Natural killer cell (primary cell): ENCODE data around the gene CFAP70. TPM values are rescaled to one million over a fixed set of nuclear protein-coding genes. Genes with fewer than 3 reads are reported as not detected.
A peak's percentile ranks its signal among the peaks of the same experiment; 100 is the strongest.
"Not testable (repeated sequence)": the region's sequence is repeated elsewhere in the genome, so short reads cannot be mapped to it uniquely, and the experiment has no call there.

Experiments used
- ATAC-seq, 3 donors: fragments of 150-1000 bp in 2 of 3; fragments of 200-7000 bp in 1 of 3; cut with Tn5 transposase; 1 replicate in 1 of 3; 2 replicates in 2 of 3; pipeline ENCODE4 v1.10.0; 2021; ENCODE audit warnings: mild to moderate bottlenecking in 2 of 3, moderate library complexity in 2 of 3
- DNase-seq, 2 donors: peaks; one replicate each; pipeline versions ENCODE4 v3.0.0 to v3.0.0-alpha.2; 2013 to 2021; ENCODE audit warnings: mixed read lengths in 1 of 2
- H3K27ac ChIP-seq: one replicate; pipeline ENCODE4 v1.5.1; 2013; ENCODE audit warnings: mild to moderate bottlenecking, low read length
- H3K27me3 ChIP-seq: one replicate; pipeline ENCODE4 v1.6.1; 2013; ENCODE audit warnings: low read length; ENCODE audit not compliant: control insufficient read depth, insufficient read depth
- H3K36me3 ChIP-seq: one replicate; pipeline ENCODE4 v1.6.1; 2013; ENCODE audit warnings: low read length; ENCODE audit not compliant: control insufficient read depth, insufficient read depth
- H3K4me1 ChIP-seq: one replicate; pipeline ENCODE4 v1.6.1; 2013; ENCODE audit warnings: low read length; ENCODE audit not compliant: control insufficient read depth, insufficient read depth
- H3K4me3 ChIP-seq: one replicate; pipeline ENCODE4 v1.5.1; 2013; ENCODE audit warnings: low read length
- H3K9me3 ChIP-seq: one replicate; pipeline ENCODE4 v1.6.1; 2013; ENCODE audit warnings: low read length; ENCODE audit not compliant: control insufficient read depth, insufficient read depth
- H3K27ac Mint-ChIP-seq, 2 donors: one replicate each; pipeline ENCODE4 v1.8.0; 2022; ENCODE audit warnings: mild to moderate bottlenecking in 2 of 2, mixed read lengths in 2 of 2, moderate library complexity in 1 of 2
- H3K27me3 Mint-ChIP-seq, 2 donors: one replicate each; pipeline ENCODE4 v1.8.0; 2022; ENCODE audit warnings: low read depth in 2 of 2, mixed read lengths in 2 of 2
- H3K36me3 Mint-ChIP-seq: one replicate; pipeline ENCODE4 v1.8.0; 2022; ENCODE audit warnings: mixed read lengths
- H3K4me1 Mint-ChIP-seq, 2 donors: one replicate each; pipeline ENCODE4 v1.8.0; 2022; ENCODE audit warnings: mixed read lengths in 2 of 2
- H3K4me3 Mint-ChIP-seq: one replicate; pipeline ENCODE4 v1.8.0; 2022; ENCODE audit warnings: mild to moderate bottlenecking, moderate library complexity, mixed read lengths
- H3K9me3 Mint-ChIP-seq, 2 donors: one replicate each; pipeline ENCODE4 v1.8.0; 2022; ENCODE audit warnings: mixed read lengths in 2 of 2
- WGBS: methylation state at CpG from one replicate; pipeline ENCODE4 v1.1.7; 2013; ENCODE audit warnings: missing lambda C conversion rate; ENCODE audit not compliant: insufficient coverage; 5-methylcytosine and 5-hydroxymethylcytosine counted together
- intact Hi-C: fragments of 100-400 bp; cut with micrococcal nuclease; formaldehyde crosslinking; loops from one replicate; pipeline ENCODE4 v1.14.2; 2022
- total RNA-seq, 4 donors: library from RNA; stranded (reverse); fragments of 120-200 nt in 1 of 4; gene quantifications; one replicate each; pipeline versions ENCODE4 v1.2.3 to v1.2.4, GENCODE V29; 2013 to 2022
- TF ChIP-seq, protein P1 (sequence below): fragments of 200-600 bp; IDR thresholded peaks from one replicate; pipeline ENCODE4 v1.8.0; 2022; ENCODE audit warnings: antibody characterized with exemption

The CFAP70 gene
- total RNA-seq, 3 donors from 2014 or later (not counting 1 experiment from before 2014, with no cell fraction given) = 0.28 to 2.9 (median 0.95) TPM

DNA sequence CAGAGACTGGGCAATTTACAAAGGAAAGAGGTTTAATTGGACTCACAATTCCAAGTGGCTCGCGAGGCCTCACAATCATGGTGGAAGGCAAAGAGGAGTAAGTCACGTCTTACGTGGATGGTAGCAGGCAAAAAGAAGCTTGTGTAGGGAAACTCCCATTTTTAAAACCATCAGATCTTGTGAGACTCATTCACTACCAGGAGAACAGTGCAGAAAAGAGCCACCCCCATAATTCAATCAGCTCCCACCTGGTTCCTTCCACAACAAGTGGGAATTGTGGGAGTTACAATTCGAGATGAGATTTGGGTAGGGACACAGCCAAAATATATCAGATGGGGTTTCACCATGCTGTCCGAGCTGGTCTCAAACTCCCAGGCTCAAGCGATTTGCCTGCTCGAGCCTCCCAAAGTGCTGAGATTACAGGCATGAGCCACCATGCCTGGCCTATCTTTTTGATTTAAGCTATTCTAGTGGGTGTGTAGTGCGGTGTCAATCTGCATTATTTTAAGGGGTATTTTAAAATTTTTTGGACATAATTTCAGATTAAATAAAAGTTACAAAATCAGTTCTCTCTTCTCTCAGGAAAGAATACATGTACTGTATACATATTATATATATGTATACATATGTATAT lies 97.2 kb downstream of the CFAP70 start:
- intact Hi-C loops = no loop called here
- TF ChIP-seq, protein P1, sequence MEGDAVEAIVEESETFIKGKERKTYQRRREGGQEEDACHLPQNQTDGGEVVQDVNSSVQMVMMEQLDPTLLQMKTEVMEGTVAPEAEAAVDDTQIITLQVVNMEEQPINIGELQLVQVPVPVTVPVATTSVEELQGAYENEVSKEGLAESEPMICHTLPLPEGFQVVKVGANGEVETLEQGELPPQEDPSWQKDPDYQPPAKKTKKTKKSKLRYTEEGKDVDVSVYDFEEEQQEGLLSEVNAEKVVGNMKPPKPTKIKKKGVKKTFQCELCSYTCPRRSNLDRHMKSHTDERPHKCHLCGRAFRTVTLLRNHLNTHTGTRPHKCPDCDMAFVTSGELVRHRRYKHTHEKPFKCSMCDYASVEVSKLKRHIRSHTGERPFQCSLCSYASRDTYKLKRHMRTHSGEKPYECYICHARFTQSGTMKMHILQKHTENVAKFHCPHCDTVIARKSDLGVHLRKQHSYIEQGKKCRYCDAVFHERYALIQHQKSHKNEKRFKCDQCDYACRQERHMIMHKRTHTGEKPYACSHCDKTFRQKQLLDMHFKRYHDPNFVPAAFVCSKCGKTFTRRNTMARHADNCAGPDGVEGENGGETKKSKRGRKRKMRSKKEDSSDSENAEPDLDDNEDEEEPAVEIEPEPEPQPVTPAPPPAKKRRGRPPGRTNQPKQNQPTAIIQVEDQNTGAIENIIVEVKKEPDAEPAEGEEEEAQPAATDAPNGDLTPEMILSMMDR = no peak
- WGBS = 94% methylated on average over 9 of the region's 9 CpGs
- ATAC-seq = no peak
- H3K4me3 Mint-ChIP-seq = no peak overlapping the region
- no peak overlapping the region for H3K27ac Mint-ChIP-seq
- no peak overlapping the region for H3K27ac ChIP-seq
- H3K4me3 ChIP-seq = no peak overlapping the region
- H3K36me3 ChIP-seq = no peaks in the 10 kb centered on the region
- H3K9me3 Mint-ChIP-seq = peaks cover 2 to 5% of the 10 kb centered on the region in 2 donors
- no peaks in the 10 kb centered on the region for H3K27me3 ChIP-seq
- no peaks in the 10 kb centered on the region for H3K4me1 ChIP-seq
- DNase-seq = no peak
- H3K27me3 Mint-ChIP-seq = peaks cover 0 to 13% of the 10 kb centered on the region in 2 donors
- H3K9me3 ChIP-seq = peaks cover 5% of the 10 kb centered on the region
- no peaks in the 10 kb centered on the region for H3K4me1 Mint-ChIP-seq
- H3K36me3 Mint-ChIP-seq = peaks cover 8% of the 10 kb centered on the region

DNA sequence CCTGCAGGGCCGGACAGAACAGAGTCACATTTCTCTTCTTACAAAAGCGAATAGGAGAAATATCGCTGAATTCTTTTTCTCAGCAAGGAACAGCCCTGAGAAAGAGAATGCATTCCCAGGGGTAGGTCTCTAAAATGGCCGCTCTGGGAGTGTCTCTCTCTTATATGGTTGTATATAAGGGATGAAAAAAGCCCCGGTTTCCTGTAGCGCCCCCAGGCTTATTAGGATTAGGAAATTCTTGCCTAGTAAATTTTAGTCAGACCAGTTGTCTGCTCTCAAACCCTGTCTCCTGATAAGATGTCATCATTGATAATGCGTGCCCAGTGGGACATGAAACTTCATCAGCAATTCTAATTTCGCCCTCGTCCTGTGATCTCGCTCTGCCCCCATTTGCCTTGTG lies 100.1 kb downstream of the CFAP70 start:
- H3K27me3 Mint-ChIP-seq, H3K4me1 ChIP-seq, H3K27ac ChIP-seq, H3K9me3 ChIP-seq, H3K4me3 ChIP-seq, H3K36me3 ChIP-seq, H3K4me1 Mint-ChIP-seq, intact Hi-C loops, H3K4me3 Mint-ChIP-seq, H3K9me3 Mint-ChIP-seq, ATAC-seq, H3K27me3 ChIP-seq, H3K36me3 Mint-ChIP-seq, H3K27ac Mint-ChIP-seq, DNase-seq: not testable (repeated sequence)
- WGBS = 95% methylated on average over 10 of the region's 10 CpGs

DNA sequence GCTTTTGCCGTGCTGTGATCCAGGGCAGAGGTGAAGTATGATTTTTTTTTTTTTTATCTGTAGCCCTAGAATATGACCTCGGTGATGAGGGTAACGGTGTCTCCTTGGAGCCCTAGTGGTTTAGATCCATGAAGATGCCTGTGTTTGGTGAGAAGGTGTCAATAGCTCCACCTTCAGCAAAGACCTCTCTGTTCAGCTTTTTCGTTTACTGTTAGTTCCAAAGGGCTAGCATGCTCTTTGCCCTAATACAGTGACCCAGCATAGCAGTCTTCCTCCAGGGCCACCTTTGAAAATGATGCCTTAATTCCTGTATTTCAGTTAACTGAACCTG lies 105.5 kb downstream of the CFAP70 start:
- H3K4me1 ChIP-seq = peaks cover 15% of the 10 kb centered on the region
- Mint-ChIP-seq H3K27ac (peak overlapping the region; percentile 95 to 97), H3K36me3 (no peaks in the 10 kb centered on the region), H3K4me1 (peaks cover 21 to 31% of the 10 kb centered on the region in 2 donors), H3K27me3 (no peaks in the 10 kb centered on the region), H3K4me3 (peak overlapping the region; percentile 97), H3K9me3 (no peaks in the 10 kb centered on the region)
- DNase-seq (peak in 1 of 2 donors; percentile 50), ATAC-seq (no peak)
- WGBS = 3% methylated on average over 4 of the region's 4 CpGs
- H3K27ac ChIP-seq = peak overlapping the region; percentile 86
- H3K27me3 ChIP-seq = no peaks in the 10 kb centered on the region
- peak overlapping the region; percentile 70 for H3K4me3 ChIP-seq
- H3K9me3 ChIP-seq = no peaks in the 10 kb centered on the region
- TF ChIP-seq, protein P1 = no peak
- H3K36me3 ChIP-seq = no peaks in the 10 kb centered on the region
- intact Hi-C loops = loop anchor here (2.0 kb wide), 1 partner anchor 156 kb away; the partner anchor contains the start of gene P4HA1

DNA sequence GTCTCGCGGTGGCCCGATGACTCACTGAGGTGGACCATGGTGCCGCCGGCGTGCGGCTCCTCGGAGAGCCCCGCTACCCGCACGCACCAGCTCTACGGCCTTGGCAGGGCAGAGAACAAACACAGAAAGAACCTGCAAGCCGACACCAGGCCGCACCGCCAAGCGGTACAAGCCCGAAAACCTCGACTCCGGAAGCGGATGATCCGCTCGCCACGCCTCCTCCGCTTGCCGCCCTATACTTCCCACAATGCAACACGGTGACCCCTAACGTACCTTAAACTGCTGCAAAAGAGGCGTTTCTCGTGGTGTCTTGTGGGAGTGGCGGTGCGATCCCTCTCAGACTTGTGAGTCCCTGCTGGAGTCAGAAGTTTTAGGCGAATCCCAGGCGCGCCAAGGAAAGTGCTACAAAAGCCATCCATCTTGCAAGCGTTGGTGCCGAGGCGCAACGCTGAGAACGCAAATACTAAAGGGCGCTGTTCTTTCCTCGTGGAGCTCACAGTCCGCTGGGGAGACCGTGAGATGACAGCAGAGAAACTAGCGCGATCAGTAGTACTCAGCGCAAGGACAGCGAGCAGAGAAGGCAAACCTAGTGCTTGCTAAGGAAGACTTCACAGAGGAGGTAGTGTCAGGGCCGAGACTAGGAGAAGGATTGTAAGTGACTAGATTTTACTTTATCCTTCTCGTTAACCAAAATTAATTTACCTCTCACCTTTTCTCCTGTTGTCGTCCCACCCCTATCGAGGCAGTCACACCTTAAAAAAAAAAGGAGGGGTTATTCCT lies 106.0 kb downstream of the CFAP70 start, which contains the start of gene MRPS16:
TSS of gene MRPS16 (minus strand) at position 200 of the 780 bp plus-strand sequence. CDS start at position 38, 162 bp downstream.
- Histone ChIP-seq H3K27ac (peak within 1 kb of the TSS; percentile 86), H3K4me3 (peak within 1 kb of the TSS; percentile 70), H3K4me1 (peaks cover 18% of the 10 kb centered on the region), H3K27me3 (no peaks in the 10 kb centered on the region), H3K9me3 (no peaks in the 10 kb centered on the region), H3K36me3 (no peaks in the 10 kb centered on the region)
- Mint-ChIP-seq H3K9me3 (no peaks in the 10 kb centered on the region), H3K4me1 (peaks cover 27 to 36% of the 10 kb centered on the region in 2 donors), H3K27ac (peak within 1 kb of the TSS; percentile 95 to 97), H3K27me3 (no peaks in the 10 kb centered on the region), H3K36me3 (no peaks in the 10 kb centered on the region), H3K4me3 (peak within 1 kb of the TSS; percentile 97)
- TF ChIP-seq, protein P1 = no peak
- ATAC-seq = peak; percentile 89 to 98 (median 93)
- peak; percentile 90 to 97 for DNase-seq
- under 1% methylated on average over 48 of the region's 51 CpGs for WGBS
- intact Hi-C loops = loop anchor here (2.0 kb wide), 1 partner anchor 156 kb away; the partner anchor contains the start of gene P4HA1
